Measurements from ENCODE around the gene GCAT.

- TF ChIP-seq, protein P1, sequence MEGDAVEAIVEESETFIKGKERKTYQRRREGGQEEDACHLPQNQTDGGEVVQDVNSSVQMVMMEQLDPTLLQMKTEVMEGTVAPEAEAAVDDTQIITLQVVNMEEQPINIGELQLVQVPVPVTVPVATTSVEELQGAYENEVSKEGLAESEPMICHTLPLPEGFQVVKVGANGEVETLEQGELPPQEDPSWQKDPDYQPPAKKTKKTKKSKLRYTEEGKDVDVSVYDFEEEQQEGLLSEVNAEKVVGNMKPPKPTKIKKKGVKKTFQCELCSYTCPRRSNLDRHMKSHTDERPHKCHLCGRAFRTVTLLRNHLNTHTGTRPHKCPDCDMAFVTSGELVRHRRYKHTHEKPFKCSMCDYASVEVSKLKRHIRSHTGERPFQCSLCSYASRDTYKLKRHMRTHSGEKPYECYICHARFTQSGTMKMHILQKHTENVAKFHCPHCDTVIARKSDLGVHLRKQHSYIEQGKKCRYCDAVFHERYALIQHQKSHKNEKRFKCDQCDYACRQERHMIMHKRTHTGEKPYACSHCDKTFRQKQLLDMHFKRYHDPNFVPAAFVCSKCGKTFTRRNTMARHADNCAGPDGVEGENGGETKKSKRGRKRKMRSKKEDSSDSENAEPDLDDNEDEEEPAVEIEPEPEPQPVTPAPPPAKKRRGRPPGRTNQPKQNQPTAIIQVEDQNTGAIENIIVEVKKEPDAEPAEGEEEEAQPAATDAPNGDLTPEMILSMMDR (IDR thresholded peaks at IDR 0.05): no peak
- TF ChIP-seq POLR2A (IDR thresholded peaks at IDR 0.05): no peak
- TF ChIP-seq EP300 (IDR thresholded peaks at IDR 0.05): no peak
Observed at GRCh38 chr22:37758694-37759093, 49.0 kb upstream of the GCAT start.

All from ovary (tissue), 3 donors.